GM12874 (cell line): ENCODE data around the gene INSR.

Experiments
- TF ChIP-seq, protein P1 (sequence below): IDR thresholded peaks from 2 replicates; pipeline ENCODE4 v1.5.1; 2011; ENCODE audit warnings: low read depth, mild to moderate bottlenecking, control low read depth, low read length, moderate library complexity; ENCODE audit not compliant: insufficient read depth

The INSR gene

DNA sequence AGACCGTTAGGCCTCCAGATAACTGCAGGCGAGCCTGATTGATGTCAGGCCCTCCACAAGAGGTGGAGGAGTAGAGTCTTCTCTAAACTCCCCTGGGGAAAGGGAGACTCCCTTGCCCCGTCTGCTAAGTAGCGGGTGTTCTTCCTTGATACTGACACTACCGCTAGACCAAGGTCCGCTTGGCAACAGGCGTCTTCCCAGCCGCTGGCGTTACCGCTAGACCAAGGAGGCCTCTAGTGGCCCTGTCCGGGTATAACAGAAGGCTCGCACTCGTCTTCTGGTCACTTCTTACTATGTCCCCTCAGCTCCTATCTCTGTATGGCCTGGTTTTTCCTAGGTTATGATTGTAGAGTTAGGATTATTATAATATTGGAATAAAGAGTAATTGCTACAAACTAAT, 227.1 kb downstream of the INSR start:
- TF ChIP-seq, protein P1, sequence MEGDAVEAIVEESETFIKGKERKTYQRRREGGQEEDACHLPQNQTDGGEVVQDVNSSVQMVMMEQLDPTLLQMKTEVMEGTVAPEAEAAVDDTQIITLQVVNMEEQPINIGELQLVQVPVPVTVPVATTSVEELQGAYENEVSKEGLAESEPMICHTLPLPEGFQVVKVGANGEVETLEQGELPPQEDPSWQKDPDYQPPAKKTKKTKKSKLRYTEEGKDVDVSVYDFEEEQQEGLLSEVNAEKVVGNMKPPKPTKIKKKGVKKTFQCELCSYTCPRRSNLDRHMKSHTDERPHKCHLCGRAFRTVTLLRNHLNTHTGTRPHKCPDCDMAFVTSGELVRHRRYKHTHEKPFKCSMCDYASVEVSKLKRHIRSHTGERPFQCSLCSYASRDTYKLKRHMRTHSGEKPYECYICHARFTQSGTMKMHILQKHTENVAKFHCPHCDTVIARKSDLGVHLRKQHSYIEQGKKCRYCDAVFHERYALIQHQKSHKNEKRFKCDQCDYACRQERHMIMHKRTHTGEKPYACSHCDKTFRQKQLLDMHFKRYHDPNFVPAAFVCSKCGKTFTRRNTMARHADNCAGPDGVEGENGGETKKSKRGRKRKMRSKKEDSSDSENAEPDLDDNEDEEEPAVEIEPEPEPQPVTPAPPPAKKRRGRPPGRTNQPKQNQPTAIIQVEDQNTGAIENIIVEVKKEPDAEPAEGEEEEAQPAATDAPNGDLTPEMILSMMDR = peak; percentile 10; the same call in 1 of the 2 replicates

DNA sequence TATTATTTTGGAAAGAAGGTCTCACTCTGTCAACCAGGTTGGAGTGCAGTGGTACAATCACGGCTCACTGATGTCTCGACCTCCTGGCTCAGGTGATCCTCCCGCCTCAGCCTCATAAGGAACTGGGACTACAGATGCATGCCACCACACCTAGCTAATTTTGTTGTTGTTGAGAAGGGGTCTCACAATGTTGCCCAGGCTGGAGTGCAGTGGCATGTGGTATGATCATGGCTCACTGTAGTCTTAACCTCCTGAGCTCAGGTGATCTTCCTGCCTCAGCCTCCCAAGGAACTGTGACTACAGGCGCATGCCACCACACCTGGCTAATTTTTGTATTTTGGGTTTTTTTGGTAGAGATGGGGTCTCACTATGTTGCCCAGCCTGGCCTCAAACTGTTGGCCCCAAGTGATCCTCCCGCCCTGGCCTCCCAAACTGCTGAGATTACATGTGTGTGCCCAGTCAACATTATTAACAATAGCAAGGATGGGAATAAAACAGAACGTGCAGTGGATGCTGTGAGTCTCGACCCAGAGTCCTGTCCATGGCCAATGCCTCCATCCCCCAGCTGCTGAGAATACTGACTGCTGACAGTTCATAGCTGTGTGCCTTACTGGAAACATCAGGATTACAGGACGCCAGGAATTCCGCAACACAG, 230.3 kb downstream of the INSR start:
- TF ChIP-seq, protein P1 = no peak

DNA sequence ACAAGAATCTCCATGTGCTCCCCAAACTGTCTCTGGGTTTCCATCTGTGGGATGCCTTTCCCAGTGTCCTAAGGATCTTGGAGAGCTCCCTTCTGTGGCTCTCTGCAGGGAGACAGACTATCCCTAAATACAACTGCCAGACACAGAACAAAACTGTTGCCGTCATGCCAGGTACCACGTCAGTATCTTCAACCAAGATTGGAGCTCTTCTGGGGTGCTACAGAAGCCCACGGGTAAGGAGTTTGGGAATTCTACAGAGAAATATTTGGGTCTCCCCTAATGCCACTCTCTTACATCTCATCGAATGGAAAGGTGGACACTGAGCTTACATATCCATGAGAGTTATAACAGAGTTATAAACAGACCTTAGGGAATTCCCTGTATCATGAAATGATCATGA, 230.9 kb downstream of the INSR start:
- TF ChIP-seq, protein P1 = no peak
